Occipital lobe (tissue), 2 donors: Measurements from ENCODE around the gene ZC3H12A. TPM values are rescaled to one million over a fixed set of nuclear protein-coding genes. Genes with fewer than 3 reads are reported as not detected.

Experiments used
- DNase-seq: peaks from one replicate; lab custom pipeline; 2025; lab: John Stamatoyannopoulos, UW
- total RNA-seq: library from RNA; depleted of rRNA; stranded (reverse); fragments of >200 nt; gene quantifications from one replicate; pipeline ENCODE4 v1.2.3, GENCODE V29; 2014

Gene ZC3H12A
- 0.47 TPM for total RNA-seq

DNA sequence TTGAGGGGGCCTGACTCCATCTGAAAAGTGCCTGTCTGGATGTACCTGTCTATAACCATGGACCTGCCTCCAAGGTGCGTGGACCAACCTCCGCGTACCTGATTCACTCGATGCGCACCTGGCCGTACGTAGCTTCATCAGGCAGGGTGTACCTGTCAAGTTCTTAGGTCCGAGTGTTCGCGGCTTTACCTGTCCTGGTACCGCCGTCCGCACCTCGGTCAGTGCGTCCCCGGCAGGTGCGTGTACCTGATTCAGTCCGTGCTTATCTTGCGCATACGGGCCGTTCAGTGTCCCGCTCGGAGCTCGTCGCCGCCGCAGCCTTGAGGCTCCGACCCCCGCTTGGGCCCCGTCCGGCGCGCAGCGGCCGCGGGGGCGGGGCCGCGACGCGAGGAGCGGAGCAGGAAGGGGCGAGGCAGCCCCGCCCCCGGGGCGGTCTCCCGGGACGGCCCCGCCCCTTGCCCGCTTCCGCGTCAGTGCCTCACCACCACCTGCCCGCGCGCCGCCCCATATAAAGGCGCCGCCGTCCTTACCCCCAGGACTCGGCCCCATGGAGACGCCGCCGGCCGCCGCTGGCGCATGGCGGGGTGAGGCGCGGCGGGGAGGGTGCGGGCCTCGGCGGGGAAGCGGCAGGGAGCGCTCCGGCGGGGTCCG lies at the start of gene ZC3H12A:
Gene ZC3H12A, plus strand, starts transcription at position 535 of the 651 bp plus-strand sequence. CDS start 917 bp downstream, outside the sequence.
- peak; percentile 56 for DNase-seq

DNA sequence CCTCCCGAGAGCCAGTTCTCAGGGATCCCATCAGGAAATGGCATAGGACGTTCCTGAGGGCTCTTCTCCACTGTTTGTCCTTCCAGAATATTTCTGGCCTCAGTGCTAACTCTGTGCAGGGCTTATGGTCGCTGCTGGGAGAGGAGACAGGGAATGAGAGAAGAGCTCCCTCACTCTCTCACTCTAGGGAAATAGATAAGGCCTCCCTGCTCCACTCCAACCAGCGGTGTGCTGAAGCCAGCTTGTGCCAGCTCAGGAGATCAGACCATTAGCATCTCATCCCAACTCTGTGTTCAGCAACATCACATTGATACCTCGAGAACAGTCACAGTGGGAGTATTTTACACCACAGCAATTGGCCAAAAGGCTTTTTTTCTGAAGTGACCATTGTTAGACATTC lies 49.2 kb upstream of the ZC3H12A start:
- no peak for DNase-seq

DNA sequence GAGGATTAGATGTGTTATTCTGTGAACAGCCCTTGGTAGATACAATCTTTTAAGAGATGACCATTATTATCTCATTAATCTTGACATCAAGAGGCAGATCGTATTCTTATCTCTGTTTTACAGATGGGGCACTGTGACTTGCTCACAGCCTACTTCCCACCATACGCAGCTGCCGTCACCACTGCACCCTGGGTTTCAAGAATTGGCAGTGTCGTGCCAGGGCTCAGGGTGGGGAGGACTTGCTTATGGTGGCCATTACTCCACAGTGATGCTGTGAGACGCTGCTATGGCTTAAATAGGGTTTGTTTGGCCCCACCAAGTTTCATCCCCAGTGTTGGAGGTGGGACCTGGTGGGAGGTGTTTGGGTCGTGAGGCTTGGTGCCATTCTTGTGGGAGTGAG lies 45.4 kb upstream of the ZC3H12A start:
- DNase-seq, result no peak

DNA sequence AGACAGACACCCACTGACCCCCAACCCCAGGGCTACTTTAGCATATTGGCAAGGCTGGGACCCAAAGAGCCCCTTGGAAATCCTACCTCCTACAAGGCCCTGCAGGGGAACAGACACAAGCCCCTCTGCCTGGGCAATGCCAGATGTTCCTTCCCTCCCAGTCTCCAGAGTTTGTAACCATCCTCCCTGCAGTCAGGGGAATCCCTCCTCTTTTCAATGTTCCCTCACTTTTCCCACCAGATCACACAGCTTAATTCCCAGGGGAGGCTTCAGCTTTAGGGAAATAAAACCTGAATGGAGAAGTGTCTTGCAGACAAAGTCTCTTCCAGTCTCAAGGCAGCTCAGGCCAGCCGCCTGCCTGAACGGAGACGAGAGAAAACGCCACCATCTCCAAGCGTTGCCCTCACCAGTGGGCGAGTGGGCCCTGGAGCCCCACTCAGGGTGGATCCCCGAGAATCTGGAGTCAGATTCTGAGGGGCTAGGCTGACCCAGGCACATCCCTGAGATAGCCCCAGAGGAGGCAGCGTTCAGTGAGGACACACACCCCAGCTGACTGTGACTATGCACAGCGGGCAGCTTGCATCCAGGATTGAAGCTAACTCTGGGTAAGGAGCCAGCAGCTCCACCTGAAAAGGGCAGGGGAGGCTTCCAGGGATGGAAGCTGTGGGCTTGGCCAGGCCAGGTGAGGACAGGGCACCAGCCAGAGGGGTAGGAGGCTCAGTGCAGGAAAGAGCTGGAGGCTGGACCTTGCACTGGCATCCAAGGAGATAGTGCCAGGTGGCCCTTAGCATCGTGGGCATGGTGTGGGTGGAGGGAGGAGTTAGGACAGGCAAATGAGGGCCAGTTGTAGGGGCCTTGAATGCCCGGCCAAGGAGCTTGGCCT lies 44.0 kb upstream of the ZC3H12A start:
- no peak for DNase-seq

DNA sequence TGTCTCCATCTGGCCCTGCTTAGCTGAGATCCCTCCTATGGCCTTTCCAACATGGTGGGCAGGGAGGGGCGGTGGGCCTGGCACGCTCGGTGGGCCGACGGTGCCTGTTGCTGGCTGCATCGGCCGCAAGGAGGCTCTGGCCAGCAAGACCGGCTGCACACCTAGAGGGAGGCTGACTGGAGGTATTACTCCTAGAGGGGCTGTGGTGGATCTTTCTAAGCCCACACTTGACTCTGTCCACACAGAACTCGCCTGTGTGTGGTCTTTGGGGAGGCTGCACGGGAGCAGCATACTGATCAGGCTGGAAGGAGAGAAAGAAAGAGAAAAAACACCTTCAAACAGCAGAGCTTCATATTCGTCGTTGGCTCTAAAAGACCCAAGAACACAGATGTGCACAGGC lies 41.7 kb upstream of the ZC3H12A start:
- DNase-seq, result no peak

DNA sequence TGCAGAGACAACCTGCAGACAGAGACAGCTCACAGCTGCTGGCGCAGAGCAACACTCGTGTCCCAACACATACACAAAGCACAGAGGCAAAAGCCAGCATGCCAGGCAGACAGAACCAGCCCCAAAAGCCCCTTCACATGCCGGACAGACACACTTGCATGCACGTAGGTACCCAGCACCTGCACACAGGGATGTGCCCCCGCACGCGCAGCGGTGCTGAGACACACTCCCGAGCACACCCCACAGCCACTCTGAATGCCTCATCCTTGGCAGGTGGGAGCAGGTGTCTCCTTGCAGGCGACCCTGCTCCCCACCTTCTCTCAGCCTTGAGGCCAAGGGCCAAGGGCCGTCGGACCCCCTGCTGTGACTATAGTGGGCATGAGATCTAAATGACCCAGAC lies 41.2 kb upstream of the ZC3H12A start:
- no peak for DNase-seq

DNA sequence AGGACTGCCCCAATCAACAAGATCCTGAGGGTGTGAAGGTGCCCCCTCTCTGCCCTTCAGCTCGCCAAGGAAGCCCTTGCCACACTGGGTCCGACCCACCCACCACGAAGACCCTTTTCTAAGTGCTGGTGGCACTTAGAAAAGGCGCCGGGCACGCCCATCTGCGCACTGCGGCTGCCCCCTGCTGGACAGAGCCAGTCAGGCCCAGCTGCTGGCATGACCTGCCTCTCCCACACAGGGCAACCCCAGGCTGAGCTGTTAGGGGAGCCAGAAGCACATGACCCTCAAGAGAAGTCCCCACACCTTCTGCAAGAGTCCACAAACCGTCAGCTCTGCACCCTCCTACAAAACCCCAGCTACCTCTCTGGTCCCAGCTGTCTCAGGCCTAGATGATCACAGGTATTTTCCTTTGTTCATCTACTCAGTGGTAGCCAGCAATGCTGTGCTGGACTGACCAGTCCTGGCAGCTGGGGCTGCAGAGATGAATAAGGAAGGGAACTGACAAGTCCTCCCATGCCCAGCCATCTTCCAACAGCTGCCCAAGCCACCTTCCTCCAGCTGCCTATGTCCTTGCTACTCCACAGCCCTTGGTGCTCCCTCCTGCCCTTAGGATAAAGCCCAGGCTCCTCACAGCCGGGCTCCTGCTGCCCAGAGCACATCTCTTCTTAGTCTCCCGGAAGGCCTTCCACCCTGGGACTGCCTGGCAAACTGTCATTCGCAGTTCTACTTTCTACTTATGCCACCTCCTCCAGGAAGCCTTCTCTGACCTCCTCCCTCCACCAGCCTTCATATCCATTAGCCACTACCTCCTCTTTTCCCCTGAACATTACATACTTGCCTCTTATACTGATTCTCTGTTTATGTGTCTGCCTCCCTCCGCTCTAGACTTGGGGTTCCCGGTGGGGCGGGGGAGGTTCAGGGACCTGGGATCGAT lies 39.8 kb upstream of the ZC3H12A start:
- no peak for DNase-seq

DNA sequence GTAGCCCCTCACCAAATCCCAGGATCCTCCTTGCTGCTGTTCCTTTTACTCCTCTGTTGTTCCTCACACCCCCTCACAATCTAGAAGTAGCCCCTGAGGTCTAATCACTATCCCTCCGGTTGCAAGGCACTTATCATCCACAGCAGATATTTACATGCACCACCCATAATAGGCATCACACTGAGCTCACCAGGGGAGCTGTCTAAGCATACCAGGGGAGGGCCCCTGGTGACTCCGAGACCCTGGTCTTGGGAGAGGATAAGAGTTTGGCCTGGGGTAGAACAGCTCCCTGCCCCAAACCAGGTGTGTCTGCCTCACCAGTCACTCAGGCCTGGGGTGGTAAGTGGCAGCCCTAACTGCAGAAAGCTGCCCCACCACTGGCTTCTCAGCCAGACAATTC lies 37.3 kb upstream of the ZC3H12A start:
- DNase-seq, result no peak

DNA sequence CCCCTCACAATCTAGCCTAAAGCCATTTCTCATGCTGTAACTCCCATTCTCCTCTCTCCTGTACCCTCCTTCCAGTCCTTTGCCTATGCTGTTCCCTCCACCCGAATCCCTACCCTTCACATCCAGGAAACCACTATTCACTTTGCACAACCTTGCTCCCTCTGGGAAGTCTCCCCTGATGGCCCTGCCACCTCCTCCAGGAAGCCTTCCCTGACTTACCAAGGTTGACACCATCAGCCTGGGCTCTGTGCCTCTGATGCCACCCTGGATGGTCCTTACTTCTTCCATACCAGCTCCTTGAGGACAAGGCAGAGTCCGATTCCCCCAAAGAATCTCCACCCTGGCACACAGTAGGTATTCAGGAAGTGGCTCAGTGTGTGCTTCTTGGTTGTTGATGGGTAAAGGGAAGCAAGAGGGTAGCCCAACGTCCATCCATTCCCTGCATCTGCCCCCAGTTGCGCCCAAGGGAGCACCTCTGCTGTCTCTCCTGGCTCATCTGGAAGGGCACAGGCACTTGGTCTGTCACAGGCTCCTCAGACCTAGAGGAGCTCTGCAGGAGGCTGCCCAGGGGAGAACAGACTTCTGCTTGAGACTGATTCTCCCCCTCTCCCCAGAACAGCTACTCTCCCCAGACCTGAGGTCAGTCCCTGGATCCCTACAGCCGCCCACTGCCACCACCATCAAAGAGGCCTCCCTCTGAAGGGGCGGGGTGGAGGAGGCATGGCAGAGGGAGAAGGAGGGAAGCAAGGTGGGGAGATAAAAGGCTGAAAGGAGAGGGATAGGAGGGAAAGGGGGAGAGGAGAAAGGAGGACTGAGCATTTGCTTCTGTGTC lies 36.1 kb upstream of the ZC3H12A start:
- DNase-seq, result no peak

DNA sequence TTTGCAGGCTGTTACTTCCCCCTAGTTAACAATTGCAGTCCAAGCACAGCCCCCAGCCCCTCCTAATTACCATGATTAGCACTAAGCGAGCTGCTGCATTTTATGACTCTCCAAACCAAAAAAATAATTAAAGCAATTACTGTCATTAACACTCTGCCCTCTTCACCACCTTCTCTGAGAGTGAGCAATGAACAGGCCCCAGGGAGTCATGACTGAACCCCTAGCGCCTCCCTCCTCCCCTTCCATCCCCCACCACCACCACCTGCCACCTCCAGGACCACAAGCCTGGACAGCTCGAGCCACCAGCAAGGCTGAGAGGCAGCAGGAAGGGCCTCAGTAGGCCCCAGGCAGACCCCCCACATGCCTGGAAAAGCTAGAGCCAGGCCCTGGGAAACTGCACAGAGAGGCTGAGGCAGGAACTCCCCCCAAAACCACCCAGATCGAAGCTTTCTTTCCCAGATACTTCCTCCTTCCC lies 35.5 kb upstream of the ZC3H12A start:
- DNase-seq, result no peak

DNA sequence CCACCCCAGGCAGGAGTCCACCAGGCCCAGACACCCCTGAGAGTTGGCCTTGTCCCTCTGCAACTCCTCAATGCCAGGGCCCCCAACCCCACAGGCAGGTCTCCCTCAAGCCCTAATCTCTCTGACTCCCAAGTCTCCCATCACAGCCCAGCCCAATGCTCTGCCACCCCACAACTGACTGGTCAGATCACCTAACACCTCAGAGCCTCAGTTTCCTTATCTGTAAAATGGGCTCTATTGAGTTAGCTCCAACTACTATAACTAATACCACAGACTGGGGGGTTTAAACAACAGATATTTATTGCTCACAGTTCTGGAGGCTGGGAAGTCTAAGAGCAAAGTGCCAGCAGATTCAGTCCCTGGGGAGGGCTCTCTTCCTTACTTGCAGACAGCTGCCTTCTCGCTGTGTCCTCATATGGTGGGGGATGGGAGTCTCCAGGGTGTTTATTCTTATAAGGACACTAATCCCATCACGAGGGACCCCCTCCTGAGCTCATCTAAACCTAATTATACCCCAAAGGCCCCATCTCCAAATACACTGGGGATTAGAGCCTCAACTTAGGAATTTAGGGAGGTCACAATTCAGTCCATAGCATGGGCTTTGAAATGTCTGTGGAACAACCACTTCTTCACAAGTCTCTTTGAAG lies 34.9 kb upstream of the ZC3H12A start:
- no peak for DNase-seq

DNA sequence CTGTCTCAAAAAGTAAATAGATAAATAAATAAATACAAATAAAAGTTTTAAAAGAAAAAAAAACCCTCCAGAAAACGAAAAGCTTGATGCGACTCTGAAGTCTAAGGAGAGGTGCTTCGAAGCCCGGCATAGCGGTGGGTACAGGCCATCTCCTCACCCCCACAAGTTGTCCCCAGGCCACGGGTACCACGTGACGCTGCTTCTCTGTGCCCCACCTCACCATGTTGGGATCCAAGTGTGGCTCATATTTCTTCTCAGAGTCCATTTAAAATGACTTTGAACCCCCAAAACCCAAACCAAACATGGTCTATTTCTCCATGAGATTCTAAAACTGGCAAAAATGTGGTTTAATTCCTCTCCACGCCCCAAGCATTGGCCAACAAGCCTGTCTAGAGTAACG lies 32.9 kb upstream of the ZC3H12A start:
- no peak for DNase-seq

DNA sequence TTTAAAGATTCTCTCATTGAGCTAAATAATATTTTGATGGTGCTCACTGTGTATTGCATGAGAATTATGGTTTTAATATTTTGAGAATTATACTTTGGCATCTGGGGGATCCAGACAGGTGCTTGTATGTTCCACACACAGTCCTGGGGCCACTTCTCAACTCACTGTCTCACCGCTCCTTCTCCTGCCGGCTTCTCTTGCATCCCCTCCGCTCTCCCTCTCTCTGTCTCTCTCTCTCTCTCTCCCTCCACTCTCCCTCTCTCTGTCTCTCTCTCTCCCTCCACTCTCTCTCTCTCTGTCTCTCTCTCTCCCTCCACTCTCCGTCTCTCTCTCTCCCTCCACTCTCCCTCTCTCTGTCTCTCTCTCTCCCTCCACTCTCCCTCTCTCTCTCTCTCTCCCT lies 32.2 kb upstream of the ZC3H12A start:
- DNase-seq, result no peak

DNA sequence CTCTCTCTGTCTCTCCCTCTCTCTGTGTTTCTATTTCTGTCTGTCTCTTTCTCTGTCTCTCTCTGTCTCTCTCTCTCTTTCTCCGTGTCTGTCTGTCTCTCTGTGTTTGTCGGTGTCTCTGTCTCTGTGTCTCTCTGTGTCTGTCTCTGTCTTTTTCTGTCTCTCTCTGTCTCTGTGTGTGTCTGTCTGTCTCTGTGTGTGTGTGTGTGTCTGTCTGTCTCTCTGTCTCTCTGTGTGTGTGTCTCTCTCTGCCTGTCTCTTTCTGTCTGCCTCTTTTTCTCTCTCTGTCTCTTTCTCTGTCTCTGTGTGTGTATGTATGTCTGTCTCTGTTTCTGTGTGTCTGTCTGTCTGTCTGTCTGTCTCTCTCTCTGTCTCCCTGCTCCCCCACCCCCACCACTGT lies 31.7 kb upstream of the ZC3H12A start:
- DNase-seq, result no peak

DNA sequence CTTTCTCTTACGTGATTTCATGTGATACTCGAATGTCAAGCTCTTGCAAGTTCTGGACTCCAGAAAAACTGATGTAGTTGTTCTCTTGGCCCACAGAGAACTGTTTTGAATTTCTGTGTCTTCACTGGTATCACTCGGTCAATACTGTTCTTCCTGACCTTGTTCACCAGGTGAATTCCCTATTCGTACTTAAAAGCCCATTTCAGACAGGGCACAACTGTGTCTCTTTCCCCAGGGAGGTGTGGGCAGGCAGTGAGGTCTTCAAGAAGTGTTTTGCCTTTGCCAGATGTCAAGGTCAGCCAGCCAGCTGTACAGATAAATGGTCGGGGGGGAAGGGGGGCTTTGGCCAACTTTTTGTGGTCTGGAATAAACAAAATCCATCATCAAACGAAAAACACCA lies 27.5 kb upstream of the ZC3H12A start:
- no peak for DNase-seq

DNA sequence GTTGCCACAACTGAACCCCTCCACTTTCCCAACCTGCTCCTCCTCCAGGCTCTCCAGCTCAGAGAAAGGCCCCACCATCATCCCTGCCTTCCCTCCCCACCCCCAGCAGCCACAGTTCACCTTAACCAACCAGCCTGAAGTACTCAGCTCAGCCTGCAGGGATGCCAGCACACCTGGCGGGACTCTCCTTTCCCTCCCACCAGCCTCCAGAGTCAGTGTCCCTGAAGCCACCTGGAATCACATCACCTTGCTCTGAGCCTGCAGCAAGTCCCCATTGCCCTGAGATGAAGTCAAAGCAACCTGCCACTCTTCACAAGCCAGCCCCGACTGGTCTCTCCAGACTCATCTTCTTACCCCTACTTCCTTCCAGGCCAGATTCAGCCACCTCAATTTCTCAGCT lies 26.2 kb upstream of the ZC3H12A start:
- no peak for DNase-seq

DNA sequence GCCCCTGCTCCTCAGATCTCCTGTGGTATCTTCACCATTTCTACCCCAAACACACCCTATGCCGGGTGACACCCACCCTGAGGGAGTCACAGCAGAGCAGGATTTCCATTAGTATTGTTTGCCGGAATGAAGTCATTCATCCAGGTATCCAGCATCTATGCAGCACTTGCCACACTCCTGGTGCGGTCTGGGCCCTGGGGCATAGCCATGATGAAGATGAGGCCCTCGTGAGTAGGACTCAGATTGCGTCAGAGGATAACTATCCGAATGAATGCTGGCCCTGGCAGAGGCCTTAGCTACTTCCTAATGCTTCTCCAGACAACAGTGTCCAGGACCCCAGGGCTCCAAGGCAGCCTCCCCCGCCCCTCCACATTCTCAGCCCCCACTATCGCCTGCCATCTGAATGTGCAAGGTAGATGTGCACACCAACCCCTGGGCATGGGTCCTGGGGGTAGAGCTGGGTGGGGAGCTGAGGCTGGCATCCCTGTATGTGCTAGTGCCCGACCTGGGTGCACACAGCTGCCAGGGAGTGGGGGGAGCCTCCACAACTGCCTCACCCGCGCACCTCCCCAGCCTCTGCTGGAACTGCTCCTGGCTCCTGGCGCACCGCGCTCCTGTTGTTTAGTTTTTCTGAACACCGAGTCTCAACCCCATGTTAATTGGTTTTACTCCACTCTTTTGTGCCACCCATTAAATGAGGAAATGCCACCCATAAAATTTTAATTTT lies 25.5 kb upstream of the ZC3H12A start:
- no peak for DNase-seq

DNA sequence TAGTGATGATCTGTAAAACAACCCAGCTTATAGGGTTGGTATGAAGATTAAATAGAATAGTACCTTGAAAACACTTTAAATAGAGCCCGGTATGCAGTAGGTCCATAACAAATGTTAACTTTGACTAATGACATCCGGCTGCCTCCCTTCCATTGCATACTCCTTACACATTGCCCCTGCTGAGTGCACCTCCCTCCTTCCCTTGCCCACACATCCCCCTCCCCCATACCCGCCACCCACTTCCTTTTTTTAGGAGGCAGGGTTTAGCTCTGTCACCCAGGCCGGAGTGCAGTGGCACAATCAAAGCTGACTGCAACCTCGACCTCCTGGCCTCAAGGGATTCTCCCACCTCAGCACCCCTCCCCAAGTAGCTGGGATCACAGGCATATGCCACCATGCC lies 24.4 kb upstream of the ZC3H12A start:
- no peak for DNase-seq

DNA sequence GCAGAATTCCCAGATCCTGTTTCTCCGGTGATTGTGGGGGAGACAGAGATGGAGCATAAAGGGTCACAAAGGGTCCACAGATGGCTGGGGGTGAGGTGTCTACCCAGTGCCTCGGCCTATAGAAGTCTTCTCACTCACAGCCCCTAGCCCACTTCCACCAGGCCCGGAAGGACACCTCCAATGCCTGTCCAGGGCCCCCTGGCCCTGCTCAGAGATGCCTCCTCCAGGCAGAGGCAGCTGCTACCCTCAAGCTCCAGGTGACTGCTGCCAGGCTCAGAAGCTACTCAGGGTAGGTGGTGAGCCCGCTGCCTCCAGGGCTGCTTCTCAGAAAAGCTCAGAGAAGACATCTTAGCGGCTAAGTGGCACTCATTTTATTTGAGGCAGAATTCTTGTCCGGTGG lies 22.0 kb upstream of the ZC3H12A start:
- DNase-seq, result no peak

DNA sequence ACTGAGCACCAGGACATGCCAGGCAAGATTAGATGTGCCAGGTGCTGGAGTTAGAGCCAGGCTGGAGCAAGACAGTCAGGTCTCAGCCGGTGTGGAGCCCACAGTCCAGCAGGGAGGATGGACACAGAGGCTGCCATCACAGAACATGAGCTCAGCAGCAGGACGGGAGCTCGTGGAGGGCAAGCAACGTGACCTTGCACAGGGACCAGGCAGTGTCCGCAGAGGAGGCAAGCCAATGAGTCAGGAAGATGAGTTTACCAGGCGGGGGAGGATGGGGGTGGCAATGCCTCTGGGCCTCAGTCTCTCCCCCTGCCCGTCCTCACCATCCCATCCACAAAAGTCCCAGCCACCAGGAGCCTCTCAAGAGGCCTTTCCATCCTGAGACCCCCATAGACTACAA lies 20.7 kb upstream of the ZC3H12A start:
- no peak for DNase-seq
